Epithelial cell of esophagus (primary cell): ENCODE measurements around the gene FCRL1.

Source experiments
- DNase-seq: peaks from one replicate; pipeline ENCODE4 v3.0.0; 2010; ENCODE audit warnings: low read depth
- H3K4me3 ChIP-seq: 2 replicates; pipeline ENCODE4 v1.5.1; 2011; ENCODE audit warnings: mild to moderate bottlenecking, low read length, control low read depth
- CTCF ChIP-seq: IDR thresholded peaks from 2 replicates; pipeline ENCODE4 v1.5.1; 2011; ENCODE audit warnings: low read depth, mild to moderate bottlenecking, low read length, control low read depth, inconsistent platforms; ENCODE audit not compliant: insufficient read depth; ENCODE audit errors: missing control alignments

Gene FCRL1

GRCh38 chr1:157770442-157771043 lies 49.4 kb downstream of the FCRL1 start:
- TF ChIP-seq CTCF: no peak
- no peak for DNase-seq
- no peak overlapping the region for H3K4me3 ChIP-seq

GRCh38 chr1:157766792-157767191 lies 53.1 kb downstream of the FCRL1 start:
- no peak for TF ChIP-seq CTCF
- H3K4me3 ChIP-seq: no peak overlapping the region
- no peak for DNase-seq

DNA sequence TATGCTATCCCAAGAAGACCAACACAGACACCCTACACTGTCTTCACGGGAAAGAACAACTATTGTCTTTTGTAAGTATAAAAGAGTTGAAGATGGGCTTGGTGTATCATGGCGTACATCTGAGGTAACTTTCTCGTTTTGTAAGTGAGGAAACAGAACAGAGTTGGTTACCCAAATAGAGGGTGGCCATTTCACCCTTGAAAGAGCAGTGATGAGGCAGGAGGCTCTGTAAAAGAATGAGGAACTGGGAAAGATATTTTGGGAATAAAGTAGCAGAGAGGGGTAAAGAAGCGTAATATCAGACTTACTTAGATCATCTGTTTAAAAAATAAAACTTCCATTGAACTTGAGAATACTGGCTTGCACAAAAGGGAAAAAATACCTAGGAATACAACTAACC lies 61.9 kb downstream of the FCRL1 start:
- no peak overlapping the region for H3K4me3 ChIP-seq
- DNase-seq: no peak
- no peak for TF ChIP-seq CTCF

- TF ChIP-seq CTCF: no peak
- H3K4me3 ChIP-seq: no peak overlapping the region
- DNase-seq: no peak
These were observed 66.3 kb downstream of the FCRL1 start for GRCh38 chr1:157753611-157754010.

GRCh38 chr1:157751283-157751682 lies 68.6 kb downstream of the FCRL1 start:
- no peak overlapping the region for H3K4me3 ChIP-seq
- DNase-seq: no peak
- TF ChIP-seq CTCF: no peak

GRCh38 chr1:157748262-157748817 lies 71.6 kb downstream of the FCRL1 start:
- no peak for TF ChIP-seq CTCF
- DNase-seq: no peak
- H3K4me3 ChIP-seq: no peak overlapping the region
